Measurements from ENCODE around the gene CHKB.
"Not testable (repeated sequence)": the region's sequence is repeated elsewhere in the genome, so short reads cannot be mapped to it uniquely, and the experiment has no call there.

The CHKB gene

GRCh38 chr22:50612168-50612527, 29.5 kb upstream of the CHKB start:
- no peak for DNase-seq

- no peak for DNase-seq
Measured at GRCh38 chr22:50611341-50612060, 28.9 kb upstream of the CHKB start.

GRCh38 chr22:50610581-50610980, 27.9 kb upstream of the CHKB start:
- no peak for DNase-seq

GRCh38 chr22:50610041-50610451, 27.4 kb upstream of the CHKB start:
- no peak for DNase-seq

GRCh38 chr22:50609599-50609998, 26.9 kb upstream of the CHKB start:
- DNase-seq, result no peak

- no peak for DNase-seq
Measured at GRCh38 chr22:50608996-50609395, 26.3 kb upstream of the CHKB start.

- DNase-seq, result not testable (repeated sequence)
Measured at GRCh38 chr22:50608058-50608840, 25.6 kb upstream of the CHKB start.

- no peak for DNase-seq
Measured at GRCh38 chr22:50607659-50608020, 25.0 kb upstream of the CHKB start.

GRCh38 chr22:50606946-50607658, 24.5 kb upstream of the CHKB start:
- no peak for DNase-seq

GRCh38 chr22:50606165-50606945, 23.7 kb upstream of the CHKB start:
- no peak for DNase-seq

- no peak for DNase-seq
Measured at GRCh38 chr22:50605613-50606074, 23.0 kb upstream of the CHKB start.

GRCh38 chr22:50605002-50605612, 22.5 kb upstream of the CHKB start:
- no peak for DNase-seq

GRCh38 chr22:50604256-50605001, 21.8 kb upstream of the CHKB start:
- no peak for DNase-seq

GRCh38 chr22:50603511-50604255, 21.0 kb upstream of the CHKB start:
- DNase-seq, result no peak

GRCh38 chr22:50602338-50602700, 19.7 kb upstream of the CHKB start:
- no peak for DNase-seq

GRCh38 chr22:50601669-50602337, 19.2 kb upstream of the CHKB start:
- no peak for DNase-seq

- no peak for DNase-seq
Measured at GRCh38 chr22:50600967-50601668, 18.5 kb upstream of the CHKB start.

GRCh38 chr22:50600538-50600937, 17.9 kb upstream of the CHKB start, which contains the start of gene MAPK8IP2:
MAPK8IP2 (plus strand) TSS chr22:50600793; CDS start chr22:50600819, 26 bp downstream.
- DNase-seq, result no peak

- DNase-seq, result no peak
Measured at GRCh38 chr22:50599816-50600455, 17.3 kb upstream of the CHKB start.

Data from NCI-H1417 treated with DMSO at 0.1 percent for 48 hours (cell line).